Mesothelial cell of epicardium (in vitro differentiated cells): ENCODE results near the gene BPIFA1. TPM values are rescaled to one million over a fixed set of nuclear protein-coding genes. Genes with fewer than 3 reads are reported as not detected.

Source experiments
- DNase-seq, 2 experiments: peaks; one replicate each; pipeline ENCODE4 v3.0.0; 2021; ENCODE audit warnings: low spot score in 2 of 2; ENCODE audit not compliant: unreplicated experiment in 2 of 2
- H3K27ac Mint-ChIP-seq: 2 replicates; pipeline ENCODE4 v1.8.0; 2021; ENCODE audit warnings: mixed read lengths
- H3K27me3 Mint-ChIP-seq: 2 replicates; pipeline ENCODE4 v1.8.0; 2021; ENCODE audit warnings: low read depth, mixed read lengths
- H3K36me3 Mint-ChIP-seq: 2 replicates; pipeline ENCODE4 v1.8.0; 2021; ENCODE audit warnings: mixed read lengths
- H3K4me1 Mint-ChIP-seq: 2 replicates; pipeline ENCODE4 v1.8.0; 2021; ENCODE audit warnings: mixed read lengths
- H3K4me3 Mint-ChIP-seq: 2 replicates; pipeline ENCODE4 v1.8.0; 2021; ENCODE audit warnings: mild to moderate bottlenecking, moderate library complexity, mixed read lengths
- H3K9me3 Mint-ChIP-seq: 2 replicates; pipeline ENCODE4 v1.8.0; 2021; ENCODE audit warnings: mixed read lengths
- CTCF ChIP-seq: fragments of 200-600 bp; sonication (generic); IDR thresholded peaks from one replicate; pipeline ENCODE4 v1.5.0; 2021; ENCODE audit warnings: antibody characterized with exemption; ENCODE audit not compliant: unreplicated experiment
- total RNA-seq: library from RNA; stranded (reverse); gene quantifications from 3 replicates; pipeline ENCODE4 v1.2.1, GENCODE V29; 2021

Gene BPIFA1
- total RNA-seq = not detected in 3 replicates

- H3K4me3 Mint-ChIP-seq = no peak within 1 kb of the TSS
- H3K9me3 Mint-ChIP-seq = no peaks in the 10 kb centered on the region
- H3K27ac Mint-ChIP-seq = no peak within 1 kb of the TSS
- DNase-seq = no peak
- H3K27me3 Mint-ChIP-seq = peaks cover 87% of the 10 kb centered on the region
- no peaks in the 10 kb centered on the region for H3K36me3 Mint-ChIP-seq
- no peaks in the 10 kb centered on the region for H3K4me1 Mint-ChIP-seq
- TF ChIP-seq CTCF = no peak
Measured at GRCh38 chr20:33235696-33236095, at the start of gene BPIFA1. Gene BPIFA1, plus strand, starts transcription at chr20:33235996. Its CDS starts 1,716 bp downstream, at chr20:33237712.

GRCh38 chr20:33187491-33187890 is 48.3 kb upstream of the BPIFA1 start:
- H3K9me3 Mint-ChIP-seq = no peaks in the 10 kb centered on the region
- peaks cover 20% of the 10 kb centered on the region for H3K27me3 Mint-ChIP-seq
- no peaks in the 10 kb centered on the region for H3K36me3 Mint-ChIP-seq
- H3K4me1 Mint-ChIP-seq = no peaks in the 10 kb centered on the region
- no peak for TF ChIP-seq CTCF
- DNase-seq = no peak
- no peak overlapping the region for H3K4me3 Mint-ChIP-seq
- H3K27ac Mint-ChIP-seq = no peak overlapping the region

- no peaks in the 10 kb centered on the region for H3K4me1 Mint-ChIP-seq
- no peak for DNase-seq
- no peak for TF ChIP-seq CTCF
- H3K36me3 Mint-ChIP-seq = no peaks in the 10 kb centered on the region
- no peaks in the 10 kb centered on the region for H3K9me3 Mint-ChIP-seq
- H3K4me3 Mint-ChIP-seq = no peak overlapping the region
- H3K27me3 Mint-ChIP-seq = peaks cover 22% of the 10 kb centered on the region
- no peak overlapping the region for H3K27ac Mint-ChIP-seq
Measured at GRCh38 chr20:33188421-33188820, 47.4 kb upstream of the BPIFA1 start.

GRCh38 chr20:33191484-33191883 is 44.3 kb upstream of the BPIFA1 start:
- no peaks in the 10 kb centered on the region for H3K4me1 Mint-ChIP-seq
- H3K9me3 Mint-ChIP-seq = no peaks in the 10 kb centered on the region
- H3K27me3 Mint-ChIP-seq = peaks cover 45% of the 10 kb centered on the region
- H3K4me3 Mint-ChIP-seq = no peak overlapping the region
- DNase-seq = no peak
- no peaks in the 10 kb centered on the region for H3K36me3 Mint-ChIP-seq
- no peak overlapping the region for H3K27ac Mint-ChIP-seq
- TF ChIP-seq CTCF = no peak

GRCh38 chr20:33191955-33192354 is 43.8 kb upstream of the BPIFA1 start:
- Mint-ChIP-seq H3K9me3 (no peaks in the 10 kb centered on the region), H3K27ac (no peak overlapping the region), H3K36me3 (no peaks in the 10 kb centered on the region), H3K4me1 (no peaks in the 10 kb centered on the region), H3K4me3 (no peak overlapping the region), H3K27me3 (peaks cover 48% of the 10 kb centered on the region)
- TF ChIP-seq CTCF = no peak
- no peak for DNase-seq

- H3K4me3 Mint-ChIP-seq = no peak overlapping the region
- H3K27ac Mint-ChIP-seq = no peak overlapping the region
- no peak for DNase-seq
- TF ChIP-seq CTCF = no peak
- no peaks in the 10 kb centered on the region for H3K36me3 Mint-ChIP-seq
- no peaks in the 10 kb centered on the region for H3K4me1 Mint-ChIP-seq
- H3K9me3 Mint-ChIP-seq = no peaks in the 10 kb centered on the region
- peaks cover 52% of the 10 kb centered on the region for H3K27me3 Mint-ChIP-seq
Measured at GRCh38 chr20:33192912-33193501, 42.8 kb upstream of the BPIFA1 start.
